Liver (tissue), 3 donors: ENCODE measurements around the gene ANKRD16.

ENCODE experiments used
- ATF3 ChIP-seq: IDR thresholded peaks from 2 replicates; pipeline ENCODE4 v1.6.1; 2016; ENCODE audit warnings: antibody characterized with exemption
- CTCF ChIP-seq: fragments of 150-350 bp; IDR thresholded peaks from 2 replicates; pipeline ENCODE4 v1.5.1; 2017; ENCODE audit warnings: improper control_type of control experiment, low read depth, low read length; ENCODE audit not compliant: missing input control
- GABPA ChIP-seq, 2 donors: IDR thresholded peaks in 1 of 2; conservative IDR thresholded peaks in 1 of 2; 2 replicates each; pipeline ENCODE4 v1.6.1; 2016; ENCODE audit warnings: antibody characterized with exemption in 2 of 2, mild to moderate bottlenecking in 1 of 2, moderate library complexity in 1 of 2
- NR2F2 ChIP-seq: IDR thresholded peaks from 2 replicates; pipeline ENCODE4 v1.6.1; 2016; ENCODE audit warnings: antibody characterized with exemption
- REST ChIP-seq: IDR thresholded peaks from 2 replicates; pipeline ENCODE4 v1.6.1; 2016; ENCODE audit warnings: antibody characterized with exemption, mild to moderate bottlenecking
- SP1 ChIP-seq: IDR thresholded peaks from 2 replicates; pipeline ENCODE4 v1.6.1; 2018; ENCODE audit warnings: antibody characterized with exemption, mild to moderate bottlenecking
- TAF1 ChIP-seq: conservative IDR thresholded peaks from 2 replicates; pipeline ENCODE4 v1.6.1; 2016; ENCODE audit warnings: antibody characterized with exemption, mild to moderate bottlenecking
- YY1 ChIP-seq: IDR thresholded peaks from 2 replicates; pipeline ENCODE4 v1.6.1; 2016; ENCODE audit warnings: antibody characterized with exemption, mild to moderate bottlenecking
- ZBTB33 ChIP-seq: IDR thresholded peaks from 2 replicates; pipeline ENCODE4 v1.6.1; 2016; ENCODE audit warnings: antibody characterized with exemption
- donor health status: healthy.
- donor health status: healthy.

- TF ChIP-seq CTCF (no peak), GABPA (IDR thresholded peaks at IDR 0.05 in 1 of 2, conservative IDR thresholded peaks at IDR 0.05 in 1 of 2) (no peak), ZBTB33 (no peak), TAF1 (no peak), REST (no peak), ATF3 (no peak), YY1 (no peak), SP1 (no peak), NR2F2 (no peak)
Observed at GRCh38 chr10:5906651-5907050, 17.0 kb upstream of the ANKRD16 start.
